Fibroblast of skin of right biceps (primary cell): Measurements from ENCODE around the gene CAMK4.
A peak's percentile ranks its signal among the peaks of the same experiment; 100 is the strongest.
"Not testable (repeated sequence)": the region's sequence is repeated elsewhere in the genome, so short reads cannot be mapped to it uniquely, and the experiment has no call there.

Experiments
- DNase-seq: peaks from one replicate; pipeline ENCODE4 v3.0.0-alpha.2; 2013

Gene CAMK4

GRCh38 chr5:111261610-111262009 lies 37.4 kb downstream of the CAMK4 start:
- no peak for DNase-seq

GRCh38 chr5:111262153-111262552 lies 38.0 kb downstream of the CAMK4 start:
- no peak for DNase-seq

DNA sequence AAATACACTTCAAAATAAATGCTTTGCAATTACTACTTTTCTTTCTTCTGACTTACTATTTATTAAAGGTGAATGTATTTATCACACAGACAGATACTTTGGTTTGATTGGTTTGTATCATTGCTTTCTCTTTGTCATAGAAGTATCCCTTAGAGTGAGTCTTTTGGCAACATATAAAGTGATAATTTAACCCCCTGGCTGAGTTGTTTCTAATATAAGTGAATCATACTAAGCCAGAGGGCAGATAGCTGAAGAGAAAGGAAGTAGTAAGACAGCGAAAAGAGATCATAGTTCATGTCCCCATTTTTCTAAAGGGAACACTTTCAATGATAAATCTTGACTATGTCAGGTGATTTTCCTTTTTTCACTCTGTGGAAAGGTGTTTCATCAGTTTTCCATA lies 38.6 kb downstream of the CAMK4 start:
- no peak for DNase-seq

- no peak for DNase-seq
Measured at GRCh38 chr5:111266491-111266890, 42.3 kb downstream of the CAMK4 start.

DNA sequence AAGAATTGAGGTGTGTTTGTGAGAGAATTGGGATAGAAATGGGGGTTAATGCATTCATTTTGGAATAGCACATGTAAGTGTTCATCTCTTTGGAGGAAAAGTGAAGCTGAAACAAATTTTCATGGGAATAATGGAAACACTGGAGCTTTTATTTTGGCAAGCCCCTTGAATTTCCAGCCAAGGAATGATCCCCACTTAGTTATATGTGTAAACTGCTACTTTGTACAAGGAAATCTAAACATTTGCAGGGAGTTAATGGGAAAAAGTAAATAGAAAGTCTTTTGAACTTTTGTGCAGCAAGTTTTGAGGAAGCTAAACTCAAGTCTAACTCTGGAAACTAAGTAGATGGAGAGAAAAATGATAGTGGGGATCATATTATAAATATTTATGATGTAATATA lies 44.1 kb downstream of the CAMK4 start:
- DNase-seq = no peak

DNA sequence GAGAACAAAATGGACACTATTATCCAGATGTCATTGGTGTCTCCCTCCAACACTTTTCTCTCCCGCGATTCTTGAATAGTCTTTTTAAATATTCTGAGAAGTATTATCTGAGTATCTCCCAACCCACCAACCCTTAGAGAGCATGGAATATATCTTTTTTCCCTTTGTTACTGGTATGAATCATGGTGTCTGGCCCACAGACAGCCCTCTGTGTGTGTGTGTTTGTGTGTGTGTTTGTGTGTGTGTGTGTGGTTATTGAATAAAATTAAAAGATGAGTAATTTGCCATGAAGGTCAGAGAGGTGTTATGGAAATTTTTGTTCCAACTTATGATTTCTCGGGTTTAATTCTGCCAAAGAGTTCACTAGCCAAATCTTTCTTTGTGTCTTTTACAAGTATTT lies 47.7 kb downstream of the CAMK4 start:
- no peak for DNase-seq

DNA sequence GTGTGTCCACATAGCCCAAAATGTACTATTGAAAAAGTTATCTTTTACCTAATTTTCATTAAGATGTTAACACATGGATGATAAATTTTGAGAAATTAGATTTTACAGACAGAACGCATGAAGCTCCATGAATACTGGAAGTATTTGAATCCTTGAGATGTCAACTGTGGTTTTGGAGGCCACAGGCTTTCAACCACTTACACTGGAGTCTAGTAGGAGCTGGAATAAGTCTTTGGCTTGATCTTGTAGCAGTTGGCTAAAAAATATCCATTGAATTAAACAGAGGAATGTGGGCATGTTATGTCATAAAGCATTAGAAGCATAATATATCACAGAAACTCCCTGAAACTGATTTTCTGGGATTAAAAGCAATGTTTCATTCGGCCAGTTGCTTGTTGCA lies 52.9 kb downstream of the CAMK4 start:
- no peak for DNase-seq

GRCh38 chr5:111278858-111279504 lies 54.8 kb downstream of the CAMK4 start:
- peak; percentile 39 for DNase-seq

DNA sequence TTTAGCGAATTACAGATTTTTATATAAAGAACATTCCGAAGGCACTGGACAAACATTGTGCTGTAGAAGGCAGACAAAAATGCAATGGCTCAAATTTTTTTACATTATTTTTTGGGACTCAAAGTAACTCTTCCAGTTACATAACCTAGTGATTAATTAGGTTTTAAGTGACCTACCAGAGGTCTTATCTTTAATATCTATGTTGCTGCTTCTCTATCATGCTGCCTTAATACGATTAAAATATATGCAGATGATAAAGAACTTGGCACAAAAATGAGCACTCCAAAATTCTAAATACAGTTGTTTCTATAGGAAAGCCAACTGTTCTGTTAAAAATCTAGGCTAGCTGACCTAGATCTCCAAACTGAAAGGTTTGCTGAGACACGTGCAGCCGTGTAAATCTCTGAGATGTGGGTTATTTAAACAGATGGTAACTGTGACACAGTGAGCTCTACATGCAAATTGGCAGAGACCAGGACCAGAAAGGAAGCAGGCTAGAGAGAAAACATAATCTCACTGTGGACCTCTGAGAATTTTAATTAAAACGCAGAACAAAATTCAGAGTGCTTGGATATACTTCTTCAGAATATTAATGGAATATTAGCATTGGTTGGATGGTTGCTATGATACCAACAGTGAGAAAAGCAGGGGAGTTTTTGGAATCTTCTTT lies 56.2 kb downstream of the CAMK4 start:
- no peak for DNase-seq

- no peak for DNase-seq
Measured at GRCh38 chr5:111282798-111283197, 58.6 kb downstream of the CAMK4 start.

DNA sequence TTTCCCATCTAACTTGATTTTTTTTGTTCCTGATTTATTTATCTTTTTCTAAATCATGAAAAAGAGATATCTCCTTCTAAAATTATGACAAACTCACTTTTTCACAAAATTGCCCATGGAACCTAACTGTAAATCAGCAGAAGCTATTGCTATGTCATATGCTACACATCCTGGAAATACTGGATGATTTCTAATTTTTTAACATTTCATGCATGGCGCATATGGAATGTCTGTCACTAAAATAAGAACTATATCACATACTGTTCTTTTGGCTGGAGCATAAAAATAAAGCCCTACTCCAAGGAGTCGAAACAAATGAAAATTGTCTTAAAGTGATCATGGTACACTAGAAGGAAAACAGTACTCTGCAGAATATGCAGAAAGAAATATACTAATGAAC lies 60.6 kb downstream of the CAMK4 start:
- DNase-seq = no peak

- no peak for DNase-seq
Measured at GRCh38 chr5:111294551-111294950, 70.4 kb downstream of the CAMK4 start.

- DNase-seq = no peak
Measured at GRCh38 chr5:111295649-111296048, 71.5 kb downstream of the CAMK4 start.

- DNase-seq = no peak
Measured at GRCh38 chr5:111296570-111296969, 72.4 kb downstream of the CAMK4 start.

DNA sequence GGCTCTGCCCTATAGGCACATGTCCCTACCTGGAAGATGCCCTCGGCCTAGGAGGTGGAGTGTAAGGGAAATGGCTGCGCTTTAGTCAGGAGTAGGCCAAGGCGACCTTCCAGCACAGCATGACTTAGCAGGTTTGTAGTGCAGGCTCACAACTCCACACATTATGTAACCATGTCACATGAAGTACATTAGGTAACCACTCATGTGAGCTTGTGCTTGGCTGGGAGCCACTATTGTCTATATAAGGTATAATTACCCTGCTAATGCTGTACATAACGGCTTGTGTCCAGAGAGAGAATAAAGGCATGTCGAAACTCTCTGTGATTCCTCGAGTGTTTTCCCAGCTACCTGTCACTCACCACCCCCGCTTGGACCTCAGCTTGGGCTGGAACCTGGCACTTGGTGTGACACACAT lies 74.9 kb downstream of the CAMK4 start:
- peak; percentile 14 for DNase-seq

GRCh38 chr5:111299831-111300432 lies 75.7 kb downstream of the CAMK4 start:
- no peak for DNase-seq

DNA sequence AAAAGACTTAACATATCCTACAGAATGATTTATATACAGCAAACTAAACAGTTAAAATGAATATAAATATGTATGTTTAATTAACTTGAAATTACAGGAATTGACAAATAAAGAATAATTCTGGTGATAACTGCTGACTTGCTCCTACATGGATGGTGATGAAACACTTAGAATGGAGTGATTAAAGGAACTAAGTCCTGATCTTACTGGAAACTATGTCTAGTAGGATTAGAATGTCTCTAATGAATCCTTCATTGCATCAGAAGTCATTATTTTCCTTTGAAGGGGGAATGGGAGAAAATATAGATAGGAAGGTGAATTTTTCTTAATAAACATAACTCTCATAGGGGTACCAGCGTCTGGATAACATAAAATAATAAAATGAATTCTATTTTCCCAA lies 77.1 kb downstream of the CAMK4 start:
- DNase-seq = no peak

- not testable (repeated sequence) for DNase-seq
Measured at GRCh38 chr5:111302043-111302442, 77.9 kb downstream of the CAMK4 start.

GRCh38 chr5:111308951-111309350 lies 84.8 kb downstream of the CAMK4 start:
- no peak for DNase-seq

GRCh38 chr5:111309384-111309783 lies 85.2 kb downstream of the CAMK4 start:
- DNase-seq = no peak

DNA sequence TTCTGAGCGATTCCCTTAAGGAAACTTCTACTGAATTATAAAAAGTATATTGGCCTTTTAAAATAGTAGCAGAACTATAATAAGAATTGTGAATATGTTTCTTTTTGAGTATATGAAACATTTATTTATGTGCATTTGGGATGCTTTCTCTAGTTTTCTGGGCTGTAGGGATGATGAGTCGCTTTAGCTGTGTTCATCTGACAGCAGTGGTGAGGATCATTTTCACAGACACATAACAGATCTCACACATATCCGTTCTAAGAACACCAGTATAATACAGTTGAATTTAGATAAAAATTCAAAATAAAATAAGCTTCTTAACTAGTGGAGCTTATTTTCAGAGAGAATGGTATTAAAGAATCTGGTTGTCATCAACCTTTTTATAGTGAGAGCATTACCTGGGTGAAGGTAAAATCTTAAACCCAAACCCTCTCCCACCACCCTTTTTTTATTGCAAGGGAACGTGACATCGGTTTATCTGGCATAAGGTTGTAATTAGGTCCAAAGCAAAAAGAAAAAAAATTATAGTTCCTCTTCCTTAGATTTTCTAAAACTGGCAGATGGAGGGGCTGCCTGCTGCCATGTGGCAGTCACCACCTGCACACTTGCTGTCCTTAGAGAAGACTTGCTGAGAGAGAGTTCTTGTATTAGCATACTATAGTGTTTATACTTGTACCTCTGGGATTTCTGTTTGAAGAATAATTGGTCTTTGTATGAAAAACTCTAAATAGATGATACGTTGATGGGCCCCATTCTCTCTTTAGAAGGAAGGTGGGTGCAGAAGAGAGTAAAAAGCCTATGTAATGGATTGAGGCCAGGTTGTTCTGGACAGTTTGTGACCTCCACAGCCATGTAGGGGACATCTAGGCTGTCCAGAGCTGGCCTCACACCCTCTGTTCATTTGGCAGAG lies 86.8 kb downstream of the CAMK4 start:
- DNase-seq = no peak

DNA sequence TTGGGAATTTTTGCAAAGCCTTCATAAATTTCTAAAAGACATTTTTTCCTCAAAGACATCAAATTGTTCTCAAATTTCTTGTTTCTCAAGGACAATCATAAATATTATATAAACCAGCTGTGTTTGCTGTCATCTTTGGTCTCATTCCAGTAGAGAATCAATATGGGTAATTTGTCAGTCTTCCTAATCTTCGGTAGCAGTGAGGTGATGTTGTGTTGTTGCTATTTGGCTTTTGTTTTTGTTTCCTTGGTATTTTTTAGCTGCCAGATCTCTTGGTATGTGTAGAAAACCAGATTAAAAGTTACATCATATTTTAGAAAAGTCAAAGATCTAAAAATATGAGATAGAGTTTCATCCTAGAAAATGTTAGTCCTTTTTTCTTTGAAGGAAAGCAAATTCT lies 87.5 kb downstream of the CAMK4 start:
- no peak for DNase-seq

GRCh38 chr5:111313017-111313724 lies 89.0 kb downstream of the CAMK4 start:
- no peak for DNase-seq
